ENCODE data around the gene ORC1.

DNA sequence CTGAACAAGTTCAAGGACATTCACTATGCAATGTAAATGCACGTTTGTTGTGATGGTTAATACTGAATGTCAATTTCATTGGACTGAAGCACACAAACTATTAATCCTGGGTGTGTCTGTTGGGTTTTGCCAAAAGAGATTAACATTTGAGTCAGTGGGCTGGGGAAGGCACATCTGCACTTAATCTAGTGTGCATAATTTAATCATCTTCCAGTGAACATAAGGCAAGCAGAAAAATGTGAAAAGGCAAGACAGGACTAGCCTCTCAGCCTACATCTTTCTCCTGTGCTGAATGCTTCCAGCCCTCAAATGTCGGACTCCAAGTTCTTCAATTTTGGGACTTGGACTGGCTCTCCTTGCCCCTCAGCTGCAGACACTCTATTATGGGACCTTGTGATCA, 40.2 kb upstream of the ORC1 start:
- TF ChIP-seq, protein P1, sequence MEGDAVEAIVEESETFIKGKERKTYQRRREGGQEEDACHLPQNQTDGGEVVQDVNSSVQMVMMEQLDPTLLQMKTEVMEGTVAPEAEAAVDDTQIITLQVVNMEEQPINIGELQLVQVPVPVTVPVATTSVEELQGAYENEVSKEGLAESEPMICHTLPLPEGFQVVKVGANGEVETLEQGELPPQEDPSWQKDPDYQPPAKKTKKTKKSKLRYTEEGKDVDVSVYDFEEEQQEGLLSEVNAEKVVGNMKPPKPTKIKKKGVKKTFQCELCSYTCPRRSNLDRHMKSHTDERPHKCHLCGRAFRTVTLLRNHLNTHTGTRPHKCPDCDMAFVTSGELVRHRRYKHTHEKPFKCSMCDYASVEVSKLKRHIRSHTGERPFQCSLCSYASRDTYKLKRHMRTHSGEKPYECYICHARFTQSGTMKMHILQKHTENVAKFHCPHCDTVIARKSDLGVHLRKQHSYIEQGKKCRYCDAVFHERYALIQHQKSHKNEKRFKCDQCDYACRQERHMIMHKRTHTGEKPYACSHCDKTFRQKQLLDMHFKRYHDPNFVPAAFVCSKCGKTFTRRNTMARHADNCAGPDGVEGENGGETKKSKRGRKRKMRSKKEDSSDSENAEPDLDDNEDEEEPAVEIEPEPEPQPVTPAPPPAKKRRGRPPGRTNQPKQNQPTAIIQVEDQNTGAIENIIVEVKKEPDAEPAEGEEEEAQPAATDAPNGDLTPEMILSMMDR (IDR thresholded peaks at IDR 0.05; ENCODE audit: insufficient read depth, low read length): no peak
- TF ChIP-seq POLR2AphosphoS5 (IDR thresholded peaks at IDR 0.05; ENCODE audit: low read depth): no peak
- TF ChIP-seq, protein P2, sequence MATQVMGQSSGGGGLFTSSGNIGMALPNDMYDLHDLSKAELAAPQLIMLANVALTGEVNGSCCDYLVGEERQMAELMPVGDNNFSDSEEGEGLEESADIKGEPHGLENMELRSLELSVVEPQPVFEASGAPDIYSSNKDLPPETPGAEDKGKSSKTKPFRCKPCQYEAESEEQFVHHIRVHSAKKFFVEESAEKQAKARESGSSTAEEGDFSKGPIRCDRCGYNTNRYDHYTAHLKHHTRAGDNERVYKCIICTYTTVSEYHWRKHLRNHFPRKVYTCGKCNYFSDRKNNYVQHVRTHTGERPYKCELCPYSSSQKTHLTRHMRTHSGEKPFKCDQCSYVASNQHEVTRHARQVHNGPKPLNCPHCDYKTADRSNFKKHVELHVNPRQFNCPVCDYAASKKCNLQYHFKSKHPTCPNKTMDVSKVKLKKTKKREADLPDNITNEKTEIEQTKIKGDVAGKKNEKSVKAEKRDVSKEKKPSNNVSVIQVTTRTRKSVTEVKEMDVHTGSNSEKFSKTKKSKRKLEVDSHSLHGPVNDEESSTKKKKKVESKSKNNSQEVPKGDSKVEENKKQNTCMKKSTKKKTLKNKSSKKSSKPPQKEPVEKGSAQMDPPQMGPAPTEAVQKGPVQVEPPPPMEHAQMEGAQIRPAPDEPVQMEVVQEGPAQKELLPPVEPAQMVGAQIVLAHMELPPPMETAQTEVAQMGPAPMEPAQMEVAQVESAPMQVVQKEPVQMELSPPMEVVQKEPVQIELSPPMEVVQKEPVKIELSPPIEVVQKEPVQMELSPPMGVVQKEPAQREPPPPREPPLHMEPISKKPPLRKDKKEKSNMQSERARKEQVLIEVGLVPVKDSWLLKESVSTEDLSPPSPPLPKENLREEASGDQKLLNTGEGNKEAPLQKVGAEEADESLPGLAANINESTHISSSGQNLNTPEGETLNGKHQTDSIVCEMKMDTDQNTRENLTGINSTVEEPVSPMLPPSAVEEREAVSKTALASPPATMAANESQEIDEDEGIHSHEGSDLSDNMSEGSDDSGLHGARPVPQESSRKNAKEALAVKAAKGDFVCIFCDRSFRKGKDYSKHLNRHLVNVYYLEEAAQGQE (IDR thresholded peaks at IDR 0.05; ENCODE audit: insufficient replicate concordance, low read depth): no peak
